HepG2 (cell line): Measurements from ENCODE around the gene PTPRU. TPM values are rescaled to one million over a fixed set of nuclear protein-coding genes. Genes with fewer than 3 reads are reported as not detected.
A peak's percentile ranks its signal among the peaks of the same experiment; 100 is the strongest.

Experiments
- AHR ChIP-seq: IDR thresholded peaks from 2 replicates; pipeline ENCODE4 v1.6.1; 2018; ENCODE audit warnings: missing genetic modification reagents, missing compliant biosample characterization
- CSRNP1 ChIP-seq: sonication (generic); formaldehyde crosslinking; IDR thresholded peaks from 2 replicates; pipeline ENCODE4 v1.8.1; 2023; ENCODE audit warnings: mild to moderate bottlenecking, missing genetic modification reagents
- DDIT3 ChIP-seq: sonication (generic); formaldehyde crosslinking; IDR thresholded peaks from 2 replicates; pipeline ENCODE4 v1.4.0; 2020; ENCODE audit warnings: mild to moderate bottlenecking, missing genetic modification reagents
- DRAP1 ChIP-seq: IDR thresholded peaks from 2 replicates; pipeline ENCODE4 v1.6.1; 2016; ENCODE audit warnings: missing genetic modification reagents, missing compliant biosample characterization
- ELF3 ChIP-seq: IDR thresholded peaks from 2 replicates; pipeline ENCODE4 v1.6.1; 2016; ENCODE audit warnings: missing genetic modification reagents, missing compliant biosample characterization
- FOXJ3 ChIP-seq: sonication (generic); formaldehyde crosslinking; IDR thresholded peaks from 2 replicates; pipeline ENCODE4 v1.4.0; 2020; ENCODE audit warnings: missing genetic modification reagents, mild to moderate bottlenecking, borderline replicate concordance
- HBP1 ChIP-seq: IDR thresholded peaks from 2 replicates; pipeline ENCODE4 v1.6.1; 2016; ENCODE audit warnings: low read depth, control low read depth
- HIC2 ChIP-seq: sonication (generic); formaldehyde crosslinking; IDR thresholded peaks from 2 replicates; pipeline ENCODE4 v1.9.0; 2022; ENCODE audit warnings: low read depth, missing genetic modification reagents
- RELA ChIP-seq: sonication (generic); formaldehyde crosslinking; IDR thresholded peaks from 2 replicates; pipeline ENCODE4 v1.4.0; 2020; ENCODE audit warnings: missing genetic modification reagents
- SMARCE1 ChIP-seq: fragments of 450-650 bp; IDR thresholded peaks from 2 replicates; pipeline ENCODE4 v1.6.1; 2017; ENCODE audit warnings: borderline replicate concordance
- SP5 ChIP-seq: IDR thresholded peaks from 2 replicates; pipeline ENCODE4 v1.6.1; 2016; ENCODE audit warnings: low read depth, borderline replicate concordance
- SRF ChIP-seq: IDR thresholded peaks from 2 replicates; pipeline ENCODE4 v1.6.1; 2011; ENCODE audit warnings: mild to moderate bottlenecking, low read depth, low read length, moderate library complexity
- TARDBP ChIP-seq: sonication (generic); formaldehyde crosslinking; IDR thresholded peaks from 2 replicates; pipeline ENCODE4 v1.8.0; 2022; ENCODE audit warnings: mild to moderate bottlenecking, missing genetic modification reagents
- TBP ChIP-seq: sonication (generic); formaldehyde crosslinking; IDR thresholded peaks from 2 replicates; pipeline ENCODE4 v1.5.0; 2020; ENCODE audit warnings: missing genetic modification reagents
- ZBTB46 ChIP-seq: sonication (generic); formaldehyde crosslinking; IDR thresholded peaks from 2 replicates; pipeline ENCODE4 v1.4.0; 2020; ENCODE audit warnings: mild to moderate bottlenecking, missing genetic modification reagents, borderline replicate concordance
- ZFP41 ChIP-seq: sonication (generic); formaldehyde crosslinking; IDR thresholded peaks from 2 replicates; pipeline ENCODE4 v1.4.0; 2020; ENCODE audit warnings: mild to moderate bottlenecking, missing genetic modification reagents, borderline replicate concordance
- ZNF121 ChIP-seq: sonication (generic); formaldehyde crosslinking; IDR thresholded peaks from 2 replicates; pipeline ENCODE4 v1.5.0; 2020; ENCODE audit warnings: mild to moderate bottlenecking, missing genetic modification reagents
- ZNF17 ChIP-seq: sonication (generic); formaldehyde crosslinking; IDR thresholded peaks from 2 replicates; pipeline ENCODE4 v1.5.0; 2020; ENCODE audit warnings: mild to moderate bottlenecking, missing genetic modification reagents
- ZNF207 ChIP-seq: fragments of 450-650 bp; IDR thresholded peaks from 2 replicates; pipeline ENCODE4 v1.6.1; 2016; ENCODE audit warnings: antibody characterized with exemption, borderline replicate concordance
- ZNF614 ChIP-seq: IDR thresholded peaks from 2 replicates; pipeline ENCODE4 v1.6.1; 2018; ENCODE audit warnings: missing biosample characterization, missing genetic modification reagents, inconsistent platforms, borderline replicate concordance
- ZNF720 ChIP-seq: sonication (generic); formaldehyde crosslinking; IDR thresholded peaks from 2 replicates; pipeline ENCODE4 v1.4.0; 2020; ENCODE audit warnings: missing genetic modification reagents
- ZNF878 ChIP-seq: sonication (generic); formaldehyde crosslinking; IDR thresholded peaks from 2 replicates; pipeline ENCODE4 v1.8.1; 2023; ENCODE audit warnings: mild to moderate bottlenecking, missing genetic modification reagents, moderate library complexity
- ZSCAN30 ChIP-seq: sonication (generic); formaldehyde crosslinking; IDR thresholded peaks from 2 replicates; pipeline ENCODE4 v1.5.0; 2020; ENCODE audit warnings: mild to moderate bottlenecking, missing genetic modification reagents
- polyA plus RNA-seq, 8 experiments: library from polyadenylated mRNA; depleted of rRNA in 3 of 8; stranded (reverse) in 7 of 8; unstranded in 1 of 8; fragments of >200 nt; fragmentation: Illumina TruSeq in 4 of 8; extraction: Trizol in 4 of 8; gene quantifications; 2 replicates each; pipeline versions ENCODE4 v1.2.1 to v1.2.3, GENCODE V29; 2011 to 2016; ENCODE audit warnings: low read depth in 4 of 8, missing spikeins in 1 of 8, mixed read lengths in 1 of 8; ENCODE audit not compliant: insufficient read depth in 1 of 8
- total RNA-seq, 5 experiments: library from RNA; depleted of rRNA; stranded (reverse); fragments of >200 nt; fragmentation: Illumina TruSeq; extraction: Trizol; gene quantifications; 2 replicates each; pipeline ENCODE4 v1.2.3, GENCODE V29; 2016; ENCODE audit warnings: low read depth in 1 of 5

Gene PTPRU
- total and polyA plus RNA-seq, 2 of the 13 experiments (the other 11 are each of a cell fraction or from before 2014, with no cell fraction given) = 21.6 to 22.3 TPM

- TF ChIP-seq ELF3 (CRISPR knock-in tag) = peak; percentile 66; the same call in 1 of the 2 replicates
- no peak for TF ChIP-seq ZNF17
- TF ChIP-seq HIC2 (CRISPR knock-in tag) = no peak
- no peak for TF ChIP-seq AHR (CRISPR knock-in tag)
- peak; percentile 41 for TF ChIP-seq ZNF121 (CRISPR knock-in tag)
- no peak for TF ChIP-seq FOXJ3 (CRISPR knock-in tag)
- no peak for TF ChIP-seq DDIT3 (CRISPR knock-in tag)
- no peak for TF ChIP-seq ZNF207
- no peak for TF ChIP-seq ZSCAN30
- TF ChIP-seq SP5 (CRISPR knock-in tag) = peak; percentile 50; the same call in 1 of the 2 replicates
- TF ChIP-seq SRF = no peak
- TF ChIP-seq DRAP1 (CRISPR knock-in tag) = 0 out of 2 replicates have a peak, but pooled peaks have one; percentile 13
- no peak for TF ChIP-seq ZNF878 (CRISPR knock-in tag)
- TF ChIP-seq TBP (CRISPR knock-in tag) = no peak
- TF ChIP-seq HBP1 (CRISPR knock-in tag) = no peak
- no peak for TF ChIP-seq ZNF614 (CRISPR knock-in tag)
- no peak for TF ChIP-seq RELA (CRISPR knock-in tag)
- no peak for TF ChIP-seq SMARCE1
- TF ChIP-seq ZFP41 = no peak
- no peak for TF ChIP-seq ZNF720 (CRISPR knock-in tag)
- no peak for TF ChIP-seq ZBTB46 (CRISPR knock-in tag)
- TF ChIP-seq TARDBP (CRISPR knock-in tag) = 0 out of 2 replicates have a peak, but pooled peaks have one; percentile 9
- no peak for TF ChIP-seq CSRNP1 (CRISPR knock-in tag)
Measured at GRCh38 chr1:29239142-29239541, 2.8 kb downstream of the PTPRU start (continued).
